Left ventricle myocardium inferior (tissue), 1 donor: Measurements from ENCODE around the gene NDUFS7. TPM values are rescaled to one million over a fixed set of nuclear protein-coding genes. Genes with fewer than 3 reads are reported as not detected.

Experiments
- DNase-seq: peaks from one replicate; pipeline ENCODE4 v3.0.0-alpha.2; 2020
- H3K27ac ChIP-seq: fragments of 200-600 bp; replicated peaks from 2 replicates; pipeline ENCODE4 v1.8.0; 2021
- H3K27me3 ChIP-seq: fragments of 200-600 bp; 2 replicates; pipeline ENCODE4 v1.8.0; 2021; ENCODE audit warnings: low read depth
- H3K36me3 ChIP-seq: fragments of 200-600 bp; 2 replicates; pipeline ENCODE4 v1.8.0; 2021
- H3K4me1 ChIP-seq: fragments of 200-600 bp; 2 replicates; pipeline ENCODE4 v1.8.0; 2021
- H3K4me3 ChIP-seq: fragments of 200-600 bp; 2 replicates; pipeline ENCODE4 v1.8.0; 2021; ENCODE audit warnings: mild to moderate bottlenecking, moderate library complexity
- H3K9me3 ChIP-seq: fragments of 200-600 bp; replicated peaks from 2 replicates; pipeline ENCODE4 v1.8.0; 2021
- intact Hi-C: fragments of 100-400 bp; cut with micrococcal nuclease; formaldehyde crosslinking; loops from one replicate; pipeline ENCODE4 v1.11.0; 2022
- total RNA-seq: library from RNA; stranded (reverse); fragmentation: NEBNext Ultra II Directional; extraction: Animal tissue kit (Norgen Biotek cat#: 25700); gene quantifications from one replicate; pipeline ENCODE4 v1.2.1, GENCODE V29; 2021
- TF ChIP-seq, protein P1 (sequence below): fragments of 200-600 bp; IDR thresholded peaks from 2 replicates; pipeline ENCODE4 v1.8.0; 2021; ENCODE audit warnings: antibody characterized with exemption, mild to moderate bottlenecking, borderline replicate concordance
- donor health status: DM: no; HTN: yes; CAD: no; lungs with severe emphysema.

NDUFS7 gene
- total RNA-seq, 1 donor from 2014 or later: 380 TPM

DNA sequence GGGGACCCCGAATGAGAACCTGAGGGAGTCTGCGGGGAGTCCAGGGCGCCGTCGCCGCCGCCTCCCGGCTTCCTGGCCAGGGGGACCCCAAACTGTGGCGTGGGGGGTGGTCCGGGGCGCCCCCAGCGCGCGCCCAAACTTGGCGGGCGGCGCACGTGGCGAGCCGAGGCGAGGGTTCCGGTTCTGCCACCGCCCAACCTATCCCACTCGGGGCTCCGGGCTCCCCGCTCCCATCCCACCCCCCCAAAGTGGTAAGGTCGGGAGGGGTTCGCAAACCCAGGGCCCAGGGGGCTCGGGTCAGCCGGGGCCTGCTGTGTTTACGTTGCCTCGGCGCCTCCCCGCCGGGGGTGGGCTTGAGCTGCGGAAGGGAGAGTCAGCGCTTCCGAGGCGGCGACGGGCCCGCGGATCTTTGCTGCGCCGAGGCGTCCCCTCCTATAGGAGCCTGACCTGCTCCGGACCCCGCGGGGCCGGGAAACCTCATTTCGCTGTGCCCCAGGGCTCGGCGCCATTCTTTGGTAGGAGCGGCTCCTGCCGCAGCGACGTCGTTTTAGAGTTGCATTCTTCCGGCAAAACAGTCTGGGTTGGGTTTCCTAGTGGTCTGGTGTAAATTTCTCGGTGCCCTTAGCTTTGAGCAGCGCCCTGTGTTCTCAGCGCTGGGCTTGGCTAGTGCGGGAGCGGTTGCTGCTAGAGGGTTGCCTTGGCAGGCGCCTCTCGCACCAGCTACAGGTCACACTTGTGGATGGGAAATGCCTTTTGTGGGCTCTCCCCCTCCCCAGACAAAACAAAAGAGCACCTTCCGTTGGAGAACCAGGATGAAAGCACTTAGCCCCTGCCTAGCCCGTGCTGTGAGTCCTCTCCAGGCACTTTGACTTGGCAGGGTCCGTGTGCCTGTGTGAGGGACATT lies 24.8 kb downstream of the NDUFS7 start:
- Histone ChIP-seq H3K4me1 (peaks cover 66% of the 10 kb centered on the region), H3K27ac (peak overlapping the region; percentile 96), H3K9me3 (no peaks in the 10 kb centered on the region), H3K36me3 (peaks cover 9% of the 10 kb centered on the region), H3K4me3 (peak overlapping the region; percentile 86), H3K27me3 (no peaks in the 10 kb centered on the region)
- TF ChIP-seq, protein P1, sequence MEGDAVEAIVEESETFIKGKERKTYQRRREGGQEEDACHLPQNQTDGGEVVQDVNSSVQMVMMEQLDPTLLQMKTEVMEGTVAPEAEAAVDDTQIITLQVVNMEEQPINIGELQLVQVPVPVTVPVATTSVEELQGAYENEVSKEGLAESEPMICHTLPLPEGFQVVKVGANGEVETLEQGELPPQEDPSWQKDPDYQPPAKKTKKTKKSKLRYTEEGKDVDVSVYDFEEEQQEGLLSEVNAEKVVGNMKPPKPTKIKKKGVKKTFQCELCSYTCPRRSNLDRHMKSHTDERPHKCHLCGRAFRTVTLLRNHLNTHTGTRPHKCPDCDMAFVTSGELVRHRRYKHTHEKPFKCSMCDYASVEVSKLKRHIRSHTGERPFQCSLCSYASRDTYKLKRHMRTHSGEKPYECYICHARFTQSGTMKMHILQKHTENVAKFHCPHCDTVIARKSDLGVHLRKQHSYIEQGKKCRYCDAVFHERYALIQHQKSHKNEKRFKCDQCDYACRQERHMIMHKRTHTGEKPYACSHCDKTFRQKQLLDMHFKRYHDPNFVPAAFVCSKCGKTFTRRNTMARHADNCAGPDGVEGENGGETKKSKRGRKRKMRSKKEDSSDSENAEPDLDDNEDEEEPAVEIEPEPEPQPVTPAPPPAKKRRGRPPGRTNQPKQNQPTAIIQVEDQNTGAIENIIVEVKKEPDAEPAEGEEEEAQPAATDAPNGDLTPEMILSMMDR: no peak
- intact Hi-C loops: no loop called here
- peak; percentile 59 for DNase-seq

GRCh38 chr19:1409204-1410005 lies 25.7 kb downstream of the NDUFS7 start:
- Histone ChIP-seq H3K27ac (peak overlapping the region; percentile 96), H3K4me1 (peaks cover 75% of the 10 kb centered on the region), H3K36me3 (peaks cover 10% of the 10 kb centered on the region), H3K4me3 (peak overlapping the region; percentile 86), H3K9me3 (no peaks in the 10 kb centered on the region), H3K27me3 (no peaks in the 10 kb centered on the region)
- TF ChIP-seq, protein P1: no peak
- DNase-seq: no peak
- intact Hi-C loops: no loop called here

GRCh38 chr19:1410136-1410786 lies 26.6 kb downstream of the NDUFS7 start:
- Histone ChIP-seq H3K27me3 (no peaks in the 10 kb centered on the region), H3K9me3 (no peaks in the 10 kb centered on the region), H3K27ac (peak overlapping the region; percentile 96), H3K4me3 (peak overlapping the region; percentile 86), H3K4me1 (peaks cover 83% of the 10 kb centered on the region), H3K36me3 (peaks cover 10% of the 10 kb centered on the region)
- TF ChIP-seq, protein P1: no peak
- DNase-seq: no peak
- intact Hi-C loops: no loop called here

GRCh38 chr19:1410789-1411188 lies 27.1 kb downstream of the NDUFS7 start:
- Histone ChIP-seq H3K36me3 (peaks cover 10% of the 10 kb centered on the region), H3K27ac (peak overlapping the region; percentile 96), H3K27me3 (no peaks in the 10 kb centered on the region), H3K9me3 (no peaks in the 10 kb centered on the region), H3K4me3 (peak overlapping the region; percentile 86), H3K4me1 (peaks cover 89% of the 10 kb centered on the region)
- TF ChIP-seq, protein P1: no peak
- DNase-seq: no peak
- intact Hi-C loops: no loop called here
